Activated CD4-positive, alpha-beta T cell treated with anti-CD3 and anti-CD28 coated beads for 48 hours (primary cell): ENCODE results near the gene SNRPA1.

ENCODE experiments used
- DNase-seq: peaks from one replicate; pipeline ENCODE4 v3.0.0-alpha.2; 2020

The SNRPA1 gene

DNA sequence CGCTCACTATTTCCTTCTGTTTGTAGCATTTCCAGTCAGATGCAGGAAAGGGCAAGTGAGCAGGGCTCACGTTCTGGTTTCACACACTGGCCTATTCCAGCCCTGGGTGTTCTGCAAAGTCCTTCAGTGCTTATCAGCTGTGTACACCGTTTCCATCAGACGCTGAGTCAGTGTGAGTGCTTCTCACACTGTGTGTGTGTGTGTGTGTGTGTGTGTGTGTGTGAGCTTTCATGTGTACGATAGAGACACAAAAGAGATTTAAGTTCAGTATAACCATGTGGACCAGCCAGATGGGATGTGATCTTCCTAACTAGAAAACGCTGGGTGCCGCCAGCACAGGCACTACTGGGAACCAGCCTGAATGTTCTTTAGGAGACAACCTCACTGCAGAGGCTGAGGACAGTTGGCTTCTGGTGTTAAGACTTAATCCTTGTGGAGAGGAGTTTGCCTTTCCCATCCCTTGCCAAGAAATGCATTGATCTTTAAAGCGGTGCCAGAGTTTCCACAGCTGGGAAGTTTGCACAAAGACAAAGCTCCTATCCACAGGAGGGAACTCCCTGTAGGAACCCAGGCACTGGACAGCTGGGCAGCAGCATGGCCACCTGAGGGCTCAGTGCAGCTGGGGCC is 39.3 kb downstream of the SNRPA1 start:
- DNase-seq, result no peak

DNA sequence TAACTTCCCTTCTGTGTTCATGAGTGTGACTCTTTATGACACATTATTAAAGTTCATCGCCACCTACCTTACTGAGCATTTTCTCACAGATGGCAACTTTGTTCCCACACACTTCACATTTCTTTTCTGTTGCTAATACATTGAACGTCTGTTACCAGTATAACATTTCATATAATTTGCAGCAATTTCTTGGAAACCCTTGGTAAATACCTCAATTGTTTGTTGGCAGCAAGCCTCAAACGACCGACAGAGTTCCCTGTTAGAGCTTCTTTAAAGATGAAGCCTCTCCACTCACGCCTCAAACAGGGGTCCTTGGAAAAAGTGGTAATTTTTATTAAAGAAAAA is 40.0 kb downstream of the SNRPA1 start:
- DNase-seq, result no peak

DNA sequence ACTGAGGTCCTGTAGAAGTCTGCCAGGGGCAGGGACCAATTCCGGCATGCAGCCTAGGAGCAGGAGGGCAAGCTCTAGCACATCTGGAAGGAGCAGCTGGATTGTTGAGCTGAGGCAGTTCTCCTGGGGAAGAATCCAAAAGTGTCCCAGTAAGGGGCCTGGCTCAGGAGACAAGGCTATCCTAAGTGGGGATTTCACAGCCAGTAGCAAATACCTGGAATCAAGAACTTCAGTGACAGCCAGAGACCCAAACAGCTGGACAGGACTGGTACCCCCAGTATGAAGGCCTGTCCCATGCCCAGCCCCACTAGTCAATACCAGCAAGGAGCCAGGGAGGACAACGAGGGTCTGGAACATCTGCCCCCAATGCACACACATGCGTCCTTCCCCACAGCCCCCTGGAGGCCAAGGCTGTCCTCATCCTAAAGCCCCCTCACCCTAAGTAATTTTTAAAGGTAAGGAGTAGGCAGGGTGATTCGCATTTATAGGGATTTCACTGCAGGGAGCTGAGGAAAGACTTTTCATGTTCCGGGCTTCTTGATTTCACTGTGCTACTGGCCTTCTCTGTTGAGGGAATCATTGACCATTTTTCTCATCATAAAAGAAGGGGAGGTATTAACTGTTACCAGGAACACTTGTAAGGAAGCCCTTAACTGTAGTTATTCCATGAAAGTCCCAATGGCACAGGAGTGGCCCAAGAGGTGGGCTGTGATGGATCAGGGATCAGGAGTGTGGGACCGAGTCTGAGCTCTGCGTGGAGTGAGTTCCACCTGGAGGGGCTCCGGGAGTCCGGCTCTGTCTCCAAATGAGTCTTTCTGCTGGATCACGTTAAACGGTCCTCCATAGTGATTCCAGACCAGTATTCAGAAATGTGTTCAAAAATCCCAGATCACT is 40.6 kb downstream of the SNRPA1 start:
- no peak for DNase-seq

DNA sequence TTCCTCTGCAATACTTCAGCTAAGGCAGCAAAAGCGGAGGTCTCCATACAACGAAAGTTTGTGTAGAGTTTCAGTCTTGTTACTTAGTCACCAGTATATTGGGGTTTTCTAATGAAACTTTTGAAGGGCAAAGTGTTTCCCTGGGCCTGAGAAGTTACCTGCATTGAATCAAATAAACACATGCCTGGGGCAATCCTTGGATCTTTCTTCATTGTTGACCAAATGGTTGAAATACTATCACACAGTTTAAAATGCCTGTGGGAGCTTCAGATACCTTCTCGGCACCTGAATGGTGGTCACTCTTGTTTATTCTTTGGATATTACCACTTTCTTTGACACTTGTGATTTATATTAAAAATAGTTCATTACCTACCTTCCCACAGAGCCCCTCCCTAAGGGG is 42.2 kb downstream of the SNRPA1 start:
- DNase-seq, result no peak

DNA sequence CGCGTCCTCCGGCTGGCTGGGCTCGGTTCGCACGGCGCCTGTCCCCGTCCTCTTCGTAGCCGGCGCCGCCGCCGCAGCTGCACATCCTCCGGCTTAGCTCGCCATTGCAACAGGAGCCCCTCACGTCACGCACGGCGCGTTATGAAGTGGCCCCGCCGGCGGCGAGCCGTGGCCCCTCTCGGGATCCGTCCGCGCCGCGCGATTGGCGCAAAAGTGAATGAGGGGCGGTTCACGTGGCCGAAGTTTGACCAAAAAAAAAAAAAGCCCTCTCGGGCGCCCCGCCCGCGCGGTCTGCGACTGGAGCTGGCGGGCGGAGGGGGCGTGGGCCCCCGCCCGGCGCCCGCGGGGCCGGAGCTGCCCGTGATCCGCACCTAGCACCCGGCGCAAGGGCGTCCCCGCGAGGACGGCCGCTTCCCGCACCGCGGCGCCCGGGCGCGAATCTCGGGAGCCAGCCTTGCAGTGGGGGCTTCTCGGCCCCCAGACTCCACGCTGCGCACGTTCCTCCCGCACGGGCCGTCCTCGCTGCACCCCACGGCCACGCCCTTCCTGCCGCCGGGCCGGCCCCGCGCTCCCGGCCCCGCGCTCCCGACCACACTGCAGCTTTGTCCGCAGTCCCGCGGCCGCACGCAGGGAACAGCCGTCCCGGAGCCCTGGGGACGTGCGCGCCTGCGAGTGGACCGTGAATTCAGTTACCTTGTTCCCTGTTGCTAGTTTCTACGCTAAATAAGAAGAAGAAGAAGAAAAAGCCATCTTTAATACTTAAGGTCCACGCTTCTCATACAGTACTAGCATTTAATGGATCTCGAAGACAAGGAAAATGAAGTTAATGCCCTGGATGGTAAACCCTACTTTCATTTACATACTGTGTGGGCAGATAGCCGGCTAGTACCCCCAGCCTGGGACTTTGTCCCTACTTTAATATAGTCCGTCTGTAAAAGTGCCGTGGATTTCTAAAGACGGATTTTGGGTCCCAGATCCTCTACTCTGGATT is 42.9 kb downstream of the SNRPA1 start, which contains the start of gene CHSY1:
CHSY1 (minus strand) TSS at position 219 of the 991 bp plus-strand sequence. CDS start 592 bp downstream, outside the sequence.
- peak; percentile 90 for DNase-seq

DNA sequence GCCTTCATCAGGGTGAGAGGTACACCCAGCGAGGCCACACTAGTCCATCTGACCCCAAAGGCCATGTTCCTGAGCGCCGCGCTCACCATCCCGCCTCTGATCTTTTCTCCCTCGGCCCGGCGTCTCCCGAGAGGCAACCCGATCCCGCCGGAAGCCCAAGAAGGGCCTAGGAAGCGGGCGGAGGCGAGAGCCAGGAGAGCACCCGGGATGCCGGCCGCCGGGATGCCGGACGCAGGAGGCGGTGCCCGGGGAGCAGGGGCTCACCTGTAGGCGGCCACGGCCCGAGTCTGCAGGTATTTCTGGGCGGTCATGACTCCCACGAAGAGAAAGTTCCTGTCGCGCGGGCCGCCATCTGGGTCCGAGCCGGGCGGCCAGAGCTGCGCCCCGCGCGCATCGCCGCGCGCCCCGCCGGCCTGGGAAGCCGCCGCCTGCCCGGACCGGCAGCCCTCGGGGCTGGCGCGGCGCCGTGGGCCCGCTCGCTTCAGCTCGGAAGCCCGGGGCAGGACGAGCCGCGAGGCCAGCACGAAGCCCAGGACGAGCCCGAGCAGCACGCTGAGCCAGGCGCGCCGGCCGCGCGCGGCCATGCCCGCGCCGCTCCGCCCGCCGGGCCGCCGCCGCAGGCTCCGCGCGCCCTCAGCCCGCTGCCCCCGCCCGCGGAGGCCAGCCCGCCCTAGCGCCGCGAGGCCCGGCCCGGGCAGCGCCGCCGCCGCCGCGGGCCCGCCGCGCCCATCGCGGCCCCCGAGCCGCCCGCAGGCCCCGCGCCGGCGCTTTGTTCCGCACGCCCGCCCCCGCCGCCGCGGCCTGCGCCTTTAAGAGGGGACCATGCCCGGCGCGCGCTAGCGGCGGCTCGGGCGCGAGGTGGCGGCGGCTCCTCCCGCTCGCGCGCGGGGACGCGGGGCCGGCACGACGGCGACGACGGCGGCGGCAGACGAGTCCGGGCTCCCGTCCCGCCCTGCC is 43.9 kb downstream of the SNRPA1 start:
- no peak for DNase-seq

DNA sequence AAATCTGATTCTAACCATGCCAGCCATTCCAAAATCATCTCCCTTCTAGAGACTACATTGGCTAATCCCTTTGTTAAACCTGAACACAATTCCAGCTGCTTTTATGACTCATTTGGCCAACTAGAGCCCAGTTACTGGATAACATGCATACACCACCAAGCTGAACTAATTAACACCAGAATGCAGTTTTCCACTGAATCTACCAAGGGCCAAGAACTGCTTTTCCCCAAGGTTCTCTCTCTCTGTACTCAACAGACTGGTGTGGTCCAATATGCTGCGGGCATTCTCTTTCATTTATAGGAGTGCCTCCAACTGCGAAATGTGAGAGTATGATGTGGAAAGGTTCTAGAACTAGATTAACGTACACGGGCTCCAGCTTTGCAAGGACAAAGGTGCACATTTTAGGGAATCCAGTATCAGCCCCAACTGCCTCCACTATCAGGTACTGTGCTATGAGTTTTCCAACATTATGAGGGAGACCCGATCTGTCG is 44.7 kb downstream of the SNRPA1 start:
- DNase-seq, result no peak

DNA sequence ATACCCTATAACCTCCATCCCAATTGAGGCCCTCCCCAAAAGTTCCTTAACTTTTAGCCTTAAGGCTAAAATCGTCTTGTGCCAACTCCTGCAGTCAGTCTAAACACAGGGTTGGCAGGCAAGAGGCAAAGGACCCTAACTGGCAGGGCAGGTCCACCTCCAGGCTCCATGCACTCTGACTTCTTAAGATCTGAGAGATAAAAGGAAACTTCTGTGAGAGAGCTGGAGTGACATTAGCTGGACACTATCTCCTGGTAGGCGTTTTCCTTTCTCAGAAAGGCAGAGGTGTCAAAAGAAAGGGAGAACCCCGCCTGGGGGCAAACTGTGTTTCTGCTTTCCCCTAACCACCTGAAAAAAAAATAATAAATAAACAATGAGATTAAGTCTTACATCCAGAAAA is 46.8 kb downstream of the SNRPA1 start:
- no peak for DNase-seq

DNA sequence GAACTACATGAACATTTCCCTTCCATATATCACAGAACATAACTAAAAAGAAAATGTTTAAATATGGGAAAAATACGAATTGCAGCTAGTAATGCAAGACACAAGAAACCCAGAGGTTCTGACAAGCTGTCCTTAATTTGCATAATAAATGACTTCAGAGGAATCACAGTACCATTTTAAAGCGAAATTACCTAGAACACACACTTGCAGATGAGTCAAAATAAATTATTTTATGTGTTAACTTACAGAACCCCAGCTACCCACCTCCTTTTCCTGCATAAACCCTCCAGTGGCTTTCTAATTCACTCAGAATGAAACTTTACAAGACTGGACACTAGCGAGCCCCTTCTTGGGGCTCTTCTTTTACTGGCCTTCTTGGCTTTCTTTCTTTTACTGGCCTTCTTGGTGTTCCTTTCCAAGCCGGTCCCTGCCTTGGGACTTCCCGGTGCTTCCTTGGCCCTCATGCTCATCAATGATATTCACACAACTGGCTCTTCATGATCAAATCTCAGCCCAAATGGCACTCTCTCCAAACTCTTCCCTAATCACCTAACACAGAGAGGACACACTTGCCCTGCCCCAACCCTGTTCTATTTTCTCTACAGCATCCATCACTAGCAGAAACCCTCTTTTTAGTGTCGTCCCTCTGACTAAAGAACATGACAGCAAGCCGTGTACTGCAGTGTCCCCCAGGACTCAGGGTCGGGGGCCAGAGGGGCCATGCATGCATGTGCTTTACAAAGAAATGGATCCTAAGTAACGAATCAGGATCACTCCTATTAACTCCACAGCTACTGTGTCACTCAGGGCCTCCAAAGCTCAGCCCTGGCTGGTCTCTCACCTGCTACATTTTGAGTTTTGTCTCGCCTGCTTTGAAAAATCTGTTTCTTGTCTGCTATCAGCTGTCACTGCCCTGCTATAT is 48.0 kb downstream of the SNRPA1 start:
- DNase-seq, result no peak

DNA sequence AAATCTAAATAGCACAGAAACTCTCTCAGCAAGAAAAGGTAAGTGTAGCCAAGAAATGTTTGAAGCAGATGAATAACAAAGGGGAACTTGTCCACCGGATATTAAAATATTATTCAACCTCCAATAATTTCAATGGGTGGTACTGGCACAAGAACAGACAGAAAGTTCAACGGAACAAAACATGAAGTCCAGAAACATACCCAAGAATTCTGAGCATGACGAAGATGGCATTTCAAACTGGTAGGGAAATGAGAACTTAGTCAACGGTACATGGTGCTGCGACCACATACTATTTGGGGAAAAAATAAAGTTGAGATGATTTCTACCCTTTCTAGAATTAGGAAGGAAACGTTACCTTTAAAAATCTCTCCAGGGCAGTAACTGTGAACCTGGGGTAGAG is 48.7 kb downstream of the SNRPA1 start:
- DNase-seq, result no peak

DNA sequence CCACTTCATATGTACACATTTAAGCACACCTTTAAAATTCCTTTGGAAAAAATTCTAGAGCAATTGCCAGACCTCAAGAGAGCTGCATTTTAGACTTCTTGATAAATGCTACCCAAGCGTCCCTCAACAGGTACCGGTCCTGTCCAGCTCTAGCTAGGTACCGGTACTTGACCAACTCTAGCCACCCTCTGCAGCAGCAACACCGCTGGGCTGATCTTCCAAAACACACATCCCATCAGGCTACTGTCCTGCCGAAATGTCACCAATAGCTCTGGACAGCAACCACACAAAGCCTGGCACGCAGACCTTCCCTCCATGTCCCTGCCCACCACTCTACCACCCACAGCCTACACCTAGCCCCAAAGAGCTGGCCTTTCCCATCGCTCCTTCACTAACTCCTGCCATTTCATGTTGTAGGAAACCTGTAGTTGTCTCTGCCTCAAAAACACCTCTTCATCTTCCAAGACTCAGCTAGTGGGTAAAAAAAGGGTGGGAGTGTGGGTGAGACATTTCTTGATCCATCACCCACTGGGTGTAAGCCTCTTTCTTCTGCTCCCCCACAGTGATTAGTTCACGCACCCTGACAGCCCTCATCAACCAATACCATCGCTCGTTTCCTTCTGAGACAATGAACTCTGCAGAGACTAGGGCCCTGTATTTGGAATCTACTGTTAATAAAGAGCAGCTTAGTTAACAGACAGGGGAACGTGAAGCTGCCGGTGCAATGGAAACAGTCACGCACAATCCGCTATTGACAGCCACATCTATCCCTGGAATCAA is 50.0 kb downstream of the SNRPA1 start:
- DNase-seq, result no peak

DNA sequence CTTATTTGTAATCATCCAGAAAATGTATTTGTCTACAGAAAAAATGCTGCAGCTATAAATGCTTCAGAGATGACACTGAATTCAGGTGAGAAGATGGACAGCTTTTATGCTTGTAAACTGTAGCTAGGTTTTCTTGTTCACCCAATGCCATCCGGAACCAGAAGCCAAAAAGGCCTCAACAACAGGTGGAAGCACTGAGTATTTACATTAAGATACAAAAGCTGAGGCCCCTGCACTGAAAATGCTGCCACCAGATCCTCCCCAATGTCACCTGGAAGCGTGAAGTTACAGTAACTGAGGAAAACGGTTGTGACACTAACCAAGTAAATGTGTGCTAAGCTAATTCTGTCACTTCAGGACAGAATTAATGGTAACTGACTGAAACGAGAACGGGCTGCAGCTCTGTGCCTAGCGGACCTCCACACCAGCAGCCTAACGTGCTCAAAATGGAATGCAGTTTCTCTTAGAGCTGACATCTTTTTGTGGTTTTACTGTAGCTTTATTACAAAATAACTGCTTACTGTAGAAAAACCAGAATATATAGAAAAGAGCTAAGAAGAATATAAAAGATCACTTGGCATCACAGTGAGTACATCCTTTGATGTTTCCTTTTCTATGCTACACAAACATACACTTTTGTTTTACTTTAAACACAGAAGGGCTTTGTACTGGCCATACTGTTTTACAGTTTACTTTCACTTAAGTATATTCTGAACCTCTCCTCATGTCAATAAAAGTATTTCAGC is 50.8 kb downstream of the SNRPA1 start:
- no peak for DNase-seq

DNA sequence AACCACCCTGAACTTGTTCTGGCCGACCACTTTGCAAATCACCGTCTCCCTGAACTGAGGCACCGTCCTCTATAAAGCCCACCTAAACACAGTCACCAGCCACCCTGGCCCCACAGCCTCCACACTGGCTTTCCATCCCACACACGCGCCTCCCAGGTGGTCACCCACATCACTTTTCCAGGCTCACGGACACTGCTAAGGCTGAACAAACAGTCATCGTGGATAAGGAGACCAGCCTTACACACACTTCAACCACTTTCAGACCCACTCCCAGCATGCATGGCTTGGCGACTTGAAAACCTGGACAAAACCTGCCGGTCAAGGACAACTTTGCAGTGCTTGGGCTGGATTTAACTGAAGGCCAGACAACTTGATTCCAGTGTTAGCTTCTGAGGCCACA is 51.6 kb downstream of the SNRPA1 start:
- DNase-seq, result no peak

DNA sequence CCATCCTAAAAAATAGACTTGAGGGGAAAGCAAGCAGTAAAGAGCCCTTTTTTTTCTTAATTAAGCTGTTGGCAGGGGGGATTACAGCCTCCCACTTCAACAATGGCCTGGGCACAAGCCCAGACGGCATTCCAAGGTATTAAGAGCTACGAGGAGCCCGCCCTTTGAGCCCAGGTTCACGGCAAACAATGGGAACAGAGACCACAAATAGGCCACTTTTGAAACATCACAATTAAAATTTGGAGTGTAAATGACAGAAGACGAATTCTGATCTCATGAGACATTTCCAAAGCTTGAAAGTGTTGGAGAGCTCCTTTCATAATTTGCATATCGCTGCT is 52.1 kb downstream of the SNRPA1 start:
- no peak for DNase-seq

DNA sequence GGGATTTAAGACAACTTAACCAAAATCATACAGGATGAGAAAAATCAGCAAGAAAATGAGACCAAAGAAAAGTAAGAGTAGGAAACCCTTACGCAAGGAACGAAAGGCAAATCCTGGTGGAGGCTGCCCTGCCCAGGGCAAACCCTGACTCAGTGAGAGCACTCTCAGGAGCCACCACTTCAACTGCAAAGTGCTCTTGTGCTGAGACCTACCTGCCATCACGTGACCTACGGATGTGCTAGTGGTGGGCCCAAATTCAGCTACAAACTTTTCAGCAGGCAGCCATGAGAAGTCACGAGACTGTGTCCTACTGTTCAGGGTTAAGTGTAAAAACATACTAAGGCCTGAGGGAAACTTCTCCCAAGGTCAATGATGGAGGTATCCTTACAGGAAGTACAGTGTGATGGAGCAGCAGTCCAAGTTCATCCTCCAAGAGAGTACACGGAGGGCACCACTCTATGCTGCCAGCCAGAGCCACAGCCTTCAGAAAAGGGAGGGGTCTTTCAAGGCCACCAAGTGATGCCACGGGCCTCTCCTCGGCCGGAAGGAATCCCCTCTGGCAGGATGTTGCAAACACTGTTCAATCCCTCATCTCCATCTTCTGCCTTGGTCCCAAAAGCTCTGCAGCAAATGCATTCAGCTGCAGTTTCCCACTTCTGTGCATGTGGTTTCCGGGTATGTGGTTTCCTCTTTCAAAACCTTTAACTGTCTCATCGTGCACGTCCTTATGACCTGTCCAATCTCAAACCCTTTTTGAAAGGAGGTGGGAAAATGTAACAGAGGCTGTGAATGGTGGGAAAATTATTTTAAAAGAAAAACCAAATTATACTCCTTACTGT is 52.7 kb downstream of the SNRPA1 start:
- peak; percentile 52 for DNase-seq

DNA sequence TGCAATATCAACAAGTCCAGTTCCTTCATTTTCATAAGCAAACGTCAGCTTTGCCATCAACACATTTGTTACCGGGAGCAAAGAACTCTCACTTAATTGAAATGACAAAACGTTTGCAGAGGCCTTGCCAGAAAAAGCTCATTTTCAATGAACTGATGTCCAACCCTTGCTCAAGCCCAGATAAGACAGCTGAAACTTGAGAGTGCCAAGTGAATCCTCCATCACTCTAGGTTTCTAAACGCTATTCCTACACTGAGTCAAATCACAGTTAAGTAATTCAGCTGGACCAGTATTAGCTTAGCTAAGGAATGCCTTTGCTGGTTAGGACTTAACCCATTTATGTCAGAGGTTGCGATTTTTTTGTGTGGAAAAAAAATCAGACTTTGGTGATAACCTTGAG is 54.7 kb downstream of the SNRPA1 start:
- DNase-seq, result no peak

DNA sequence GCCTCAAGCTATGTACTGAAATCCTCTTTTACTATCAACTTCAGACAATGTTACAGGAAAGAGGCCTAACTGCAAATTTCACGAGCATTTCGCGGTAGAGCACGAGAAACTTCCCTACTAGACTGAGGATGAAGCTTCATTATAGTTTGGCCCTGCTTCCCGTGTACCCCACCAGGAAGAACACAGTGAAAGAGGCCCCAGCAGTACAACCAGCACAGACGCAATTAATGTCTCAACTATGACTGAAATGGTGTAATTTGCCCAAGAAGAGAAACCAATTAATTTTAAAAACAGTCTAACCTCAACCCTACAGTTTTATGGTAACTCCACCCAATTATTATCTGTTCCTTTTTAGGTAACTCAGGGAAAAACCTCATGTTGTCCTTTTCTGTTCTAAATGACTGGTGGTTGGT is 55.3 kb downstream of the SNRPA1 start:
- DNase-seq, result no peak

DNA sequence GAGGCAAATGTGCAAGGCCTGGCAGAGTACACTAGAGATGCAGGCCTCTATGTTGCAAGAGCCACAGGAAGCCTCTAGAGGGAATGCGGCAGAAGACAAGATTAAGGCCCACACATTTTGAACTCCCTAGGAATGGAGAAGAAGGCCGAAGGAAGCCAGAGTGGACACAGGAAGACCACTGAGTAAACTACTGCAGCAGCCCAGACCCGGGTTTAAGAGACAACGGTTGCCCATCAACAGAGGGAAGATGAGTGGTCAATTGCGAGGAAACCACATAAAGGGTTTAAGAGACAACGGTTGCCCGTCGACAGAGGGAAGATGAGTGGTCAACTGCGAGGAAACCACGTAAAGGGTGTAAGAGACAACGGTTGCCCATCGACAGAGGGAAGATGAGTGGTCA is 57.8 kb downstream of the SNRPA1 start:
- no peak for DNase-seq
